ENCODE results near the gene SEC61B.
A peak's percentile ranks its signal among the peaks of the same experiment; 100 is the strongest.

The SEC61B gene

GRCh38 chr9:99201603-99202002 lies 20.5 kb upstream of the SEC61B start:
- H3K4me3 ChIP-seq (replicated peaks in 1 of 2; ENCODE audit: low read depth in 2 of 2, low read length in 2 of 2), result no peak overlapping the region
- no peak for DNase-seq (ENCODE audit: low read depth in 2 of 2)
- no peak for TF ChIP-seq CTCF (IDR thresholded peaks at IDR 0.05; ENCODE audit: low read depth, low read length)

GRCh38 chr9:99210572-99210971 lies 11.5 kb upstream of the SEC61B start:
- DNase-seq (ENCODE audit: low read depth in 2 of 2), result no peak
- H3K4me3 ChIP-seq (replicated peaks in 1 of 2; ENCODE audit: low read depth in 2 of 2, low read length in 2 of 2), result no peak overlapping the region
- TF ChIP-seq CTCF (IDR thresholded peaks at IDR 0.05; ENCODE audit: low read depth, low read length), result no peak

GRCh38 chr9:99211746-99212145 lies 10.3 kb upstream of the SEC61B start:
- no peak overlapping the region for H3K4me3 ChIP-seq (replicated peaks in 1 of 2; ENCODE audit: low read depth in 2 of 2, low read length in 2 of 2)
- TF ChIP-seq CTCF (IDR thresholded peaks at IDR 0.05; ENCODE audit: low read depth, low read length), result no peak
- DNase-seq (ENCODE audit: low read depth in 2 of 2), result no peak

- no peak for DNase-seq (ENCODE audit: low read depth in 2 of 2)
- H3K4me3 ChIP-seq (replicated peaks in 1 of 2; ENCODE audit: low read depth in 2 of 2, low read length in 2 of 2), result no peak overlapping the region
- no peak for TF ChIP-seq CTCF (IDR thresholded peaks at IDR 0.05; ENCODE audit: low read depth, low read length)
Observed at GRCh38 chr9:99213197-99213596, 8.9 kb upstream of the SEC61B start.

- no peak overlapping the region for H3K4me3 ChIP-seq (replicated peaks in 1 of 2; ENCODE audit: low read depth in 2 of 2, low read length in 2 of 2)
- DNase-seq (ENCODE audit: low read depth in 2 of 2), result no peak
- no peak for TF ChIP-seq CTCF (IDR thresholded peaks at IDR 0.05; ENCODE audit: low read depth, low read length)
Observed at GRCh38 chr9:99216073-99216472, 6.0 kb upstream of the SEC61B start.

- no peak for TF ChIP-seq CTCF (IDR thresholded peaks at IDR 0.05; ENCODE audit: low read depth, low read length)
- DNase-seq (ENCODE audit: low read depth in 2 of 2), result peak in 1 of 2 donors; percentile 14
- H3K4me3 ChIP-seq (replicated peaks in 1 of 2; ENCODE audit: low read depth in 2 of 2, low read length in 2 of 2), result no peak overlapping the region
Observed at GRCh38 chr9:99220011-99220410, 2.1 kb upstream of the SEC61B start.

GRCh38 chr9:99221266-99221620 lies 839 bp upstream of the SEC61B start:
- peak in 1 of 2 donors; percentile 2 for DNase-seq (ENCODE audit: low read depth in 2 of 2)
- H3K4me3 ChIP-seq (replicated peaks in 1 of 2; ENCODE audit: low read depth in 2 of 2, low read length in 2 of 2), result peak overlapping the region; percentile 86 to 96
- no peak for TF ChIP-seq CTCF (IDR thresholded peaks at IDR 0.05; ENCODE audit: low read depth, low read length)
